GM18517 (cell line): ENCODE results near the gene CDR2.

Experiments
- ATAC-seq: cut with Tn5 transposase; IDR thresholded peaks from one replicate; pipeline ENCODE4 v1.9.1; 2021; ENCODE audit warnings: mild to moderate bottlenecking, moderate library complexity; ENCODE audit not compliant: unreplicated experiment

Gene CDR2

DNA sequence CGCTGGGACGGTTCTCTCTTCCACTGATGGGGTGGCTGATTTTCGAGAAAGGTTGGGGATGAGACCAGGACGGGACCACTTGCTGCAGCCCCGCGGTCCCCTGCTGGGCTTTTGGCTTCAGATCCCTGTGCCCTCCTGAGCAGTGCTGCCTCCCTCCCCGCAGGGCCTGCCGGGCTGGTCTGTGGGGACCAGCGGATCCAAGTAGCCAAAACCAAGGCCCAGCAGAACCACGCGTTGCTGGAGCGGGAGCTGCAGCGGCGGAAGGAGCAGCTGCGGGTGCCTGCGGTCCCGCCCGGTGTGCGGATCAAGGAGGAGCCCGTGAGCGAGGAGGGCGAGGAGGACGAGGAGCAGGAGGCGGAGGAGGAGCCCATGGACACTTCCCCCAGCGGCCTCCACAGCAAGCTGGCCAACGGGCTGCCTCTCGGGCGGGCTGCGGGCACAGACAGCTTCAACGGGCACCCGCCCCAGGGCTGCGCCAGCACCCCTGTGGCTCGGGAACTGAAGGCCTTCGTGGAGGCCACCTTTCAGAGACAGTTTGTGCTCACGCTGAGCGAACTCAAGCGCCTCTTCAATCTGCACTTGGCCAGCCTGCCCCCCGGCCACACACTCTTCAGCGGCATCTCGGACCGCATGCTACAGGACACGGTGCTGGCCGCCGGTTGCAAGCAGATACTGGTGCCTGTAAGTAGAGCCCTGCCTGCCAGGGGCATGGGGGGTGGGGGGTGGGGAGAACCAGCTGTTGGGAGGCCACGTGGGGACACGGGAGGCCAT lies 48.6 kb downstream of the CDR2 start:
- no peak for ATAC-seq

DNA sequence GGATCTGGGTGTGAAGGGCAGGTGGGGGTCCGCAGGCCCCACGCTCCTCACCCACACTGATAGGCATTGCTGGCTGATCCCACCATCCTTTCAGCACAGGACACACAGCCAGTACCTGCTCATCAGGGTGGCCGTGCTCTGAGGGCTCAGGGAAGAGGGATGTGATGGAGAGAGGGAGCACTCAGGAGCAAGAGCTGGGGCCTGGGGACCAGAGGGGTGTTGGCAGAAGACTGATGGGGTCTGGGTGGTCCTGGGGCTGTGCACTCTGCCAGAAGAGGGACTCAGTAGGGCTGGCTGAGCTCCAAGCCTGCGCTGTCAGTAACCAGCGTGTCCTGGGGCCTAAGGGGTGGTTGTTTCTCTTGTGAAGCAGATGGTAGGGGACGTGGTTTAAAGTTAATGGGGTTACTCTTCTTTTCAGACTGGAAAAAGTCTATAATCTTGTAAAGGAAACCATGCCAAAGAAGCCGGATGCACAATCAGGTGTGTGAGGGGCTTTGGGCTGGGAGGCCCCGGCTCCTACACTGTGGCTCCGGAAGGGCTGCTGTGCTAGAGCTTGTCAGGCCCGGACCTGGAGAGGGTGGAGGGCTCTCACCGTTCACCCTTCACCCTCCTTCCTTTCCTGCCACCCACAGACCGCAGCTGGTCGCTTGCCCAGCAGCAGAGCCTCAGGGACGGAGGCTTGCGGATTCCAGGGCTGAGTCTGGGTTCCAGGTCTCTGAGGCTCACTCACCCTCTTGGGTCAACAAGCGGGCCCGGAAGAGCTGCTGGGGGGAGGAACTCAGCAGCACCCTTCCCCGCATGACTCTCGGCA lies 49.4 kb downstream of the CDR2 start:
- ATAC-seq = no peak

DNA sequence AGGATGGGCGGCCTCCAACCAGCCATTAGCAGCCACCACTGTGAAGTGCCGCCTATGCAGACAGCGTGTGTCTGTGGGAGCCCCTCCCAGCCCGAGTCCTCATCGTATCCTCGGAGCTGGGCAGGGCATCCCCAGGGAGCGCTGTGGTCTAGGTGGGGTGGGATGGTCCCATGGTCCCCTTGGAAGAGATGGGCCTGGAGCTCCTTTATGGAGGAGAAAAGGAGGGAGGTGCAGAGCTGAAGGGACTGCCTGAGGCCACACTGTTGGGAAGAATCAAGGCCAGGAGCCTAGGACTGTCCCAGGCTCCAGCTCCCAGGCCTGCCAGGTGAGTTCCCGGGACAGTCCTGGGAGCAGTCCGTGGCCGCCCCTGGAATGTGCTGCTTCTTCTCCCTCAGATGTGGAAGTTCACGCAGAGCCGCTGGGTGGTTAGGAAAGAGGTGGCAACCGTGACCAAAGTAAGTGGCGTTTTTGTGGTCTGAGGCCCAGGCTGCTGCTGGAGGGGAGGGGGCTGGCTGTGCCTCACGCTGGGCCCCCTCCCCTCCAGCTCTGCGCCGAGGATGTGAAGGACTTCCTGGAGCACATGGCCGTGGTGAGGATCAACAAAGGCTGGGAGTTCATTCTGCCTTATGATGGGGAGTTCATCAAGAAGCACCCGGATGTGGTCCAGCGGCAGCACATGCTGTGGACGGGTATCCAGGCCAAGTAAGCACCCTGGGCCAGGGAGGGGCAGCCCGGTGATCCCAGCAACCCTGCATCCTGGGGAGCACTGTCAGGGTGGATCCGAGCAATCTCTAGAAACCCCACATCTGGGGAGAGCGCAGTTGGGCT lies 50.2 kb downstream of the CDR2 start:
- no peak for ATAC-seq

DNA sequence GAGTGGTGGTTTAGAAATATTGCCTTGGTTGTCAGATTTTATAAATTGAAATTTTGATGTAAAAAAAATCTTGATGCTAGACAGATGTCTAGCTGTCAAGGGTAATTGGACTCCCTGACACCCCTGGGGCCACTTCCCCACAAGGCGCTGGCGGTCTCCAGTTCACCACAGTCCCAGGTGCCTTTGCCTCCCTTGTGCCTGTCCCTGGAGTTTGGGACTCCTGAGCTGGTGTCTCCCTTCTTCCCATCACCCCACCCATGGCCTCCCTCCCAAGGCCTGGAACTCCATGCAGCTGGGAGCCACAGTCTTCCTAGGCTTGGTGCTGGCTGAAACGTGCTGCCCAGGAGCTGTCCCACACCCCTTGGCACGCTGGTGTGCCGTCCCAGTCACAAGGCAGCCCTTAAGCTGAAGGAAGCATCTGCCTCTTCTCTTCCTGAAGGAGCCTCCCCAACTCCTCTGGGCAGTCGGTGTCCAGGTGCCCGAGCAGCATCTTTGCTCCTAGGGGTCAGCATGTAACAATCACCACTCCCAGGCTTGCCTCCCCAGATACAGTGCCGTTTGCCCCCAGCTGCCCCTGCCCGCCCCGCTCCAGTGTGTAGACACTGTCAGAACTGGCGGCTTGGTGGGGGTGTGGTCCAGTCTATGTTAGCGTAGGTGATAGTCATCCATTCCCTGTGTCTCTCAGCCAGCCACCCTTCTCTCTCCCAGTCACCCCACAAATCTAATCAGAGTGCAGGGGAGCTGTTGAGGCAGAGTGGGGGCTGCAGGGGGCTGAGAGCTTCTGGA lies 51.1 kb downstream of the CDR2 start:
- ATAC-seq = no peak

DNA sequence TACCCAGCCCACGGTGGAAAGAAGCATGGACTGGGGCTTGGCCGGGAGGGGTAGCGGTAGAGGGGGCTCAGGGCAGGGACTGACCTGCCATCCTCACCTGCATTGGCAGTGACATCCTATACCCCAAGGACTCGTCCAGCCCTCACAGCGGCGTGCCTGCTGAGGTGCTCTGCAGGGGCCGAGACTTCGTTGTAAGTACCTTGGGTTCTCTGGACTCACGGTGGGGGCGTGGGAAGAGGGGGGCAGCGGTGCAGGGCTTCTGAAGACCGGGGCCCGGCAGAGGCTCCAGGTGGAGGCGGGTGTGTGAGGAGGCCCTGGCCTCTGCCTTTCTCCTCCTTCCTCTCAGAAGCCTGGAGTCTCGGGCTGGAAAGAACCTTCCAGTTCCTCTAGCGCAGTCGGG lies 51.7 kb downstream of the CDR2 start:
- ATAC-seq = no peak

DNA sequence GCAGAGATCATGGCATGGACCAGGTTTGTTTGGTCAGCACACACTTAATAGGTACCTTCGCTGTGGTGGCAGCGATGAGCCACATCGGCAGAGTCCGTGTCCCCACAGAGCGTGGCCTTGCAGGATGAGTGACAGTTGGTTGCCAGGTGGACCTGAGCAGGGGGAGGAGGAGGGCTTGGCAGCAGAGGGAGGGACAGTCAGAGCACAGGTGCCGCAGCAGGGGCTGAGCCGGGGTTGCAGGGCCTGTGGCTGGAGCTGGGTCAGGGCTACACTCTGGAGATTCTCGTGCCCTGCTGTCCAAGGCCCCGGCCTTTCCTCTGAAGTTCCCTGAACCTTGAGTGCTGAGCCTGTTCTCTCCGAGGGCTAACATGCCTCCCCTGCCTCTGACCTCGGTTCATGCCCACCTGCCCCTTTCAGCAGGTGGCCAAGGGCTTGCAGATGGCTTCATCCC lies 52.4 kb downstream of the CDR2 start:
- no peak for ATAC-seq

DNA sequence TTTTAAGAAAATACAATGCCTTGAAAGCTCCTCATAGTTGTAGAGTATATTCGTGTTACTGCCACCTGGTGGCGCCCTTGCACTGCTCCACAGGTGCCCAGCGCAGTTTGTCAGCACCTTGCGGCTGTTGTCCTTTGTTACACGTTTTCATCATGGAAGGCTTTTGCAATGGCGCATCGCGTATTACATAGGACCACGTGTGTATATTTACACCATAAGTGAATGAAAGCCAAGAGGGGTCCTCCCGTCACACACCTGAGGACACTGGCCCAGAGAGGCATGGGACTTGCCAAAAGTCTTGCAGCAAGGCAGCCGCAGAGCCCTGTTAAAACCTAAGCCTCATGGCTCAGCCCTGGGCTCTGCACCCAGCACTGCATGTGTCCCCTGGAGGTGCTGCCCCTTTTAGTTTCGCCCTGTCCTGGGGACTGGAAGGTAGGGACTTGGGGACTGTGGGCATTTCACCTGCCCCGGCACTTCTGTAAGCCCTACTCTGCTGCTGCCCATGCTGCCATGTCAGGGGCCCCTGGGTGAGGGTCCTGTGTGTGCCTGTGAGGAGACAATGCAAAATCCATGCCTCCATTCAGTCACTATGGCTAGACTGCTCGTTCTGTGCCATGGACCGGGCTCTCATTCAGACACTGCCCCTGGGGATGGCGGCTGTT lies 52.9 kb downstream of the CDR2 start:
- ATAC-seq = no peak

DNA sequence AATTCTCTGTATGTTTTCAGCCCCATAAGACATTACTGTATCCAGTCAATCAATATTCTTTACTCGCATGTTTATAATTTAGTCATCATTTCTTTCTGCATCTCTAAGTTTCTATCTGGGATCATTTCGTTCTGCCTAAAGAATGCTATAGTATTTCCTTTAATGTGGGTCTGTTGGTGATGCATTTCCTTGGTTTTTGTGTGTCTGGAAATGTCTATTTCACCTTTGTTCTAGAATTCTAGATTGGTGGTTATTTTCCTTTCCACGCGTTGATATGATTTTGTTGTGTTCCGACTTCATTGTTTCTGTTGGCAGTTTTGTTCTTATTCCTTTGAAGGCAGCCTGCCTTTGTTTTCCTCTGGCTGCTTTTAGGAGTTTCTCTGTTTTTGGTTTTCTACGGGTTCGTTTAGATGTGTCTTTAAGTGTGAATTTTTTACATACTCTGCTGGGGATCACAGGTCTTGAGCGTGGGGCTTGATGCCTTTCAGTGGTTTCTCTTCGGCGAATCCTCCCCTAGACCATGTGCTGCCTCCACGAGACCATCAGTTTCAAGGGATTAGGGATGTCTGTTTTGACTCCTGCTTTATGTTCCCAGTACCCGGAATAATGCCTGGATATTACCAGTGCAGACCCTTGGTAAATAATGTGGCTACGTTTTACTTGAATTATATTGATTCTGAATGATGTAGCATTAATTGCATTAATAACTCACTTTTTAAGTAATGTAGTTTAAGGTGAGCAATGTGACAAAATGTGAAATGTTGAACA lies 53.7 kb downstream of the CDR2 start:
- no peak for ATAC-seq

DNA sequence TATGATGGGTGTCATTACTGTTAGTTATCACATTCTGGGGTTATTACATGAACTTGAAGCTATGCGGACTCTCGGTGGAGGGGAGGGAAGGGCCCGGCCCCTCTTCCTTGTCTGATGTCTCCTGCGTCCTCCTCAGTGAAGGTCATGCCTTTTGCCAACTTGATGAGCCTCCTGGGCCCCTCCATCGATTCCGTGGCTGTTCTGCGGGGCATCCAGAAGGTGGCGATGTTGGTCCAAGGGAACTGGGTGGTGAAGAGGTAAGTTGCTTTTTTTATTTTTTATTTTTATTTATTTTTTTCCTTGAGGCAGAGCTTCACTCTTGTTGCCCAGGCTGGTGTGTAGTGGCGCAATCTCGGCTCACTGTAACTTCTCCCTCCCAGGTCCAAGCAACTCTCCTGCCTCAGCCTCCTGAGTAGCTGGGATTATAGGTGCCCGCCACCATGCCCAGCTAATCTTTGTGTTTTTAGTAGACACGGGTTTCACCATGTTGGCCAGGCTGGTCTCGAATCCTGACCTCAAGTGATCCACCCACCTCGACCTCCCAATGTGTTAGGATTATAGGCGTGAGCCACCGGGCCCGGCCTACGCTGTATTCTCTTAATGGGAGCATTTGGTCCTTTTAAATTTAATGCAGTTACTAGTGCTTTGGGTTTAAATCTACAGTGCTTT lies 55.6 kb downstream of the CDR2 start:
- ATAC-seq = no peak

DNA sequence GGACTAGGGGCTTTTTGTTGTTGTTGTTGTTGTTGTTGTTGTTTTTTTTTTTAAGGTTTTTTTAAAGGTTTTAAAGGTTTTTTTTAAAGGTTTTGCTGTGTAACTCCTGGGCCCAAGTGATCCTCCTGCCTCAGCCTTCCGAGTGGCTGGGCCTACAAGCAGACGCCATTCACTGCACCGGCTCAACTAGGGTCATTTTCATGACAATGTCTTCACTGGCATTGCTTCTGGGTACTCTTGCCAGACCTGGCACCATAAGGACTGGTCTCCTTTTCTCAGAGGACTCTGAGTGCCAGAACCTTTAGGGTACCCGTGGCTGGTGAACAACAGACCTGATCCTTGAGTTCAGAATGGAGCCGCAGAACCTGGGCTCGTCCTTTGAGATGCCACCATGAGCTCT lies 56.8 kb downstream of the CDR2 start:
- no peak for ATAC-seq

DNA sequence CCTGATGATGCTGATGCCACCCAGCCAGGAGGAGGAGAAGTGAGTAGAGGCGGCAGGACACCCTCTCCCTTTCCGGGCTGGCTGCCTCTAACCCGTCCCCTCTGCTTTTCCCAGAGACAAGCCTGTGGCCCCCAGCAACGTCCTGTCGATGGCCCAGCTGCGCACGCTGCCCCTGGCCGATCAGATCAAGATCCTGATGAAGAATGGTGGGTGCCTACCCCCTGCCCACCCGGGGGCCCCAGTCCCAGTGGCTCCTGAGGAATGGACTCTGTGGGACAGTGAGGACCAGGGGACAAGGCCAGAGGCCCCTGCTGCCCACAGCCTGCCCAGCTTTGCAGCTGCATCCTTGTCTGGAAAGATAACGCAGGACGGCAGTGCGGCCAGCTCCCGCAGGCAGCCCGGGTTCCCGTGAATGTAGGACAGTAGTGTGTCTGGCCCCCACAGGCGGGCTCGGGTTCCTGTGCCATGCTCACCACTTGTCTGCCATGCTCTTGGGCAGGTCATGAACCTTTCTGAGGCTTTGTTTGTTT lies 57.4 kb downstream of the CDR2 start:
- no peak for ATAC-seq

DNA sequence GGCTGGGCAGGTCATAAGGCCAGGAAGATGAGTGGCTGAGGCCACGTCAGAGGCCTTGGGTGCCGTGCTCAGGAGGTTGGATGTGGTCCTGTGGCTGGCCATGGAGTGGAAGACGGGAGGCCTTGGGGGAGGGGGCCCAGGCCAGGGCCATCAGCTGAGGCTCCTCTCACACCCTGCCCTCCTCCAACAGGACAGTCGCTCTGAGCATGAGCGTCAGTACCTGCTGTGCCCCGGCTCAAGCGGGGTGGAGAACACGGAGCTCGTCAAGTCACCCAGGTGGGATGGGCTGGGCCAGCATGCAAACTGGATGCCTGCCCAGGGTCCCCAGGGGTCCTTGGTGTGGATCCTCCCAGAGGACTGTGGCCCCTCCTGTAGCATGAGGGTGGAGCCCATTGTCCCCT lies 58.0 kb downstream of the CDR2 start:
- no peak for ATAC-seq

DNA sequence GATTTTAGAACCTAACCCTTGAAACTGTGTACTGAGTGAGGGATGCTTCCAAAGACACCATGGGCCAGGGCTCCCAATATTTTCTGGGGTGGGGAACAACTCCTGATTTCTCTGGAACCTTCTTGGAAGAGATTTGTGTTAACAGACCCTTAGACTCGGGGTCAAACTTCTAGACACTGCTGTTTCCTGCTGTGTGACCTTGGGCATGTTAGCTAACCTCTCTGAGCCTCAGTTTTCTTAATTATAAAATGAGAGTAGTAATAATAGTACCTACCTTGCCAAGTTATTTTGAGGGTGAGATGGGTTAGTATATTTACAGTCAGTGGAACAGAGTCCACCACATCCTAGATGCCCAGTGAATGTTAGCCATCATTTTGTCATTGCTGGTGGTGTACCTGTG lies 58.4 kb downstream of the CDR2 start:
- no peak for ATAC-seq

DNA sequence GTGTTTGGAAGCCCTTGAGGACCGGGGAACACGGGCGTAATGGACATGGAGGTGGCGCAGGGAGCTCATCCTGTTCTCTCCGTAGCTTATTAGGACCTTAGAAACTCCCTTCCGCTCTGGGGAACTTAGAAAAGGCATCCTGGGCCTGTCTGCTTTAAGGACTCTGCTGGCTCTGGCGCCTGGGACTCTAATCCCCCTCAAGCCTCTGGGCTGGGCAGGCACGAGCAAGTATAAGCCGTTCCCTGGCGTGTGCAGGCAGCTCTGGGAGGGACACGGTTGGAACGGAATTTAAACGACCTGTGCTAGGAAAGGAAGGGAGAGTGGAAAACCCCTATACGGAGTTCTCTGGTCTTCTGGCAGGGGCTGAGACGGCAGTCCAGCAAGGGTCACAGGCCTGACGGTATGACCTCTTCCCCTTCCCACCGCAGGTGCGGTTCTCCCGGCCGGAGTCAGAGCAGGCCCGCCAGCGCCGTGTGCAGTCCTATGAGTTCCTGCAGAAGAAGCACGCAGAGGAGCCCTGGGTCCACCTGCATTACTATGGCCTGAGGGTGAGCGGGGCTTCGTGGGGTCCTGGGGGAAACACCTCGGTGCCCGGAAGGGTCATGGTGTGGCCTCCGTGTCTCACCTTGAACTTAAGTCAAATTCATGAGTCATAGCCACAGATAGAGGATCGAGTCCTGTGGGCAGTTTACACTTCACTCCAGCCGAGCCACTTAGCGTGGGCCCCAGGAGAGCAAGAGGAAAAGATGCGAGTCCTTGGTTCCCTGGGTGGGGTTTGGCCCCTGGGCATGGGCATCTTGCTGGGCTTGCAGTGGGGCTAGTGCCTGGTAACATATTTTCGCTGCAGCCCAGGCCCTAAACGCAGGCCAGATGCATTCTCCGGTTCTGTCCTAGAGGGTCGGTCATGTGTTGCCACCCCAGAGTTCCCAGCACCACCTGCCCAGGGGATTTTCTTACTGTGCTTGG lies 59.5 kb downstream of the CDR2 start:
- ATAC-seq = no peak

DNA sequence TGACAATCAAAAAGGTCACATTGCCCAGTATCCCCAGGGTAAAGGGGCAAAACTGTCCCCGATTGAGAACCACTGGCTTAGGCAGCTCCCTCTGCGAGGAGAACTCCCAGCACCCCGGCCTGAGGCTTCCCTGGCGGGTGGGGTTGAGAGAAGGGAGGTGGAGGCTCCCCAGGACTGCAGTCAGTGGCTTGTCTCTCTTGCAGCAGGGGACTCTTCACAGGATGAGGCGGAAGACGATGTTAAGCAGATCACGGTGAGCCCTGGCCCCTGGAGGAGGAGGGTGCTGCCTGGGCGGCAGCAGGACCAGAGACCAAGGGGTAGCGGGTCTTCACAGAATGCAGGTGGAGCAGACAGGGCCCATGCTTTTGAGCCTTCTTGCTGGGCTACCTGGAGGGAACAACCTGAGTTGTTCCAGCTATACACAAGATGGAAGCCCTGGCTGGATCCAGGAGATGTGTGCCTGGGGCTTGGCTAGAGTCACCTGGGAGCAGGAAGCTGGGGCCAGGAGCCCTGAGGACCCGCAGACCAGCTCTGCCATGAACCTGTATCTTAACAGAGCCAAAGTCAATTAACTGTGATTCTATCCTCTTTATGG lies 60.4 kb downstream of the CDR2 start:
- ATAC-seq = no peak

DNA sequence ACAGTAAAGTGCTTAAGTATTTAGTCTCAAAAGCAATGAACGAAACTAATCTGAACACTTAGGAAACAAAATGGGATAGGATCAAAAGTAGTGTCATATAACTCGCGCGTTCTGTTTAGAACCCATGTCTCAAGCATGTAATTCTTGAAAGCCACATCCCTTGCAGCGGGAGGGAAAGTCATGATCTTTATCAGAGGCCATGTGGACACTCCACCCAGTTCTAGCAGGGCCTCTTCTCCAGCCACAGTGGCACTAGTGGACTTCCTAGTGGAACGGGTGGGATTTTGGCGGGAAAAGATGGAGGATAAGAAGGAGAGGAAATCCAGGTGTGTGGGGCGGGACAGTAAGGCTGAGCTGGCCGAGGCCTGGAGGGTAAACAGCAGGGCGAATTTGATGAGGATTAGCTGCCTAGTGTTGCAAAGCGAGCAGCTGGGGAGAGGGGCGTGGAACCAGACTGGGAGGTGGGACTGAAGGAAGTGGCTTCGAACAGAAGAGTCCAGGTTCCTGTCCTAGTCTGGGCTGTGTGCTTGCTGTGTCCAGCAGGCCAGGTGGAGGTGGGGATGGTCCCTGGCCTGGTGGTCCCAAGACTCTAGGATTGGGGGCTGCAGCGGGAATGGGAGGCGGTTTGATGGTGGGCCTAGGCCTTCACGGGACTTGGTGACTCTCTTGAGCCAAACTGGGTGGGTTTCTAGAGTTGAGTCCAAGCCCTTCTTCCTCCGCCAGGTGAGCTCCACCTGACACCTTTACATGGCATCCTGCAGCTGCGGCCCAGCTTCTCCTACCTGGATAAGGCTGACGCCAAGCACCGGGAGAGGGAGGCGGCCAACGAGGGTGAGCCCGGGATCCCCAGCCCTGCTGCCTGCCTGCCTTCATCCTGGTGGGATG lies 61.3 kb downstream of the CDR2 start:
- ATAC-seq = no peak
